ENCODE data around the gene SALL2.

DNA sequence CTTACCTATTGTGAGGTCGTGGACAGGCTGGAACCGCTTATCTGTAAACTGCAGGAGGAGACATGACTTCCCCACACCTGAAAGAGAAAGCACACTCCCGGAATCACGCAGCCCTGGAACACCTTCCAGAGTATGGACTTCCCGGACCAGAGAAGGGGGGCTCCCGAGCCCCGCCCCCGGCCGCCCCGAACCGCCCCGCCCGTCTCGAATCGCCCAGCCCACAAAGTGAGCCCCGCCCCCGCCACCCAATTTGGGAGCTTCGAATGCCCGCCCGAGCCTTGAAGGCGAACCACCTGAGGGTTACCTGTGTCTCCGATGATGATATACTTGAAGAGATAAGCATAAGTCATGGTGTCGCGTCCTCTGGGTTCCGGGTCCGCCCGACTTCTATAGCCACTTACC, 49.6 kb downstream of the SALL2 start:
- TF ChIP-seq ESRRG (CRISPR knock-in tag; IDR thresholded peaks at IDR 0.05) (no peak), TCF4 (CRISPR knock-in tag; IDR thresholded peaks at IDR 0.05; ENCODE audit: borderline replicate concordance) (no peak), ARNTL (CRISPR knock-in tag; IDR thresholded peaks at IDR 0.05; ENCODE audit: borderline replicate concordance, low read depth) (no peak)

Measured in SK-N-SH treated with all-trans-retinoic acid at 6 μM for 48 hours (cell line).